ENCODE data around the gene PARD3B. TPM values are rescaled to one million over a fixed set of nuclear protein-coding genes. Genes with fewer than 3 reads are reported as not detected.
"Not testable (repeated sequence)": the region's sequence is repeated elsewhere in the genome, so short reads cannot be mapped to it uniquely, and the experiment has no call there.

The PARD3B gene
- total RNA-seq, 2 experiments from 2014 or later = 0.16 TPM; not detected in 1

DNA sequence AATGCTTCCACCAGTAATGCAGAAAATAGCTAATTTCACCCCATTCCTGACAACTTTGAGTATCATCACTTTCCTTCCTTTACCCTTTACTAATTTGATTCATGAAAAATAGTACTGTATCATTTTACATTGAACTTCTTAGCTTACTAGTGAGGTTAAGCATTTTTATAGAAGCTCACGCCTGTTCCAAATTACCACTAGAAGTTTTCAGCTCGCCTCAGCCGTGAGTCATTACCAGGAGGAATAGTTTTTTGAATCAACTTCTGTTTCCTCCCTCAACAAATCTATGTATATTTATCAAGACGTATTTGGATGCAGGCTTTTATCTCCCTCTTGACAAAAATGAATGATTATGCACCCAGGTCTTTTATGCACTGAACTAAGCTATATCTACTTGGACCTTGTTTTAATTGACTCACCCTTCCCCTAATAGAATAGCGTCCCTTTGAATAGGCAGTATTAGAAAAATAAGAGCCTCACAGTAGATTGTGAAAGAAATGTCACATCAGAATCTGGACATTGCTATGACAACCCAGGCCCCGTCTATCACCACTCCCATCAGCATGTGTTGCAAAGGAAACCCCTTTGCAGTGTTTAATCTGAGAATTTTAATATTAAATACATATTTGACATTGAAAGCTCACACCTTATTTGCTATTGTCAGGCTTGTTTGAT is 929.6 kb downstream of the PARD3B start:
- Mint-ChIP-seq H3K36me3 (no peaks in the 10 kb centered on the region), H3K4me3 (no peak overlapping the region), H3K9me3 (ENCODE audit: low read depth) (no peaks in the 10 kb centered on the region), H3K27ac (no peak overlapping the region), H3K4me1 (no peaks in the 10 kb centered on the region), H3K27me3 (peaks cover 7% of the 10 kb centered on the region)
- CTCF ChIA-PET = no interaction called here
- DNase-seq = no peak
- no peak for ATAC-seq

DNA sequence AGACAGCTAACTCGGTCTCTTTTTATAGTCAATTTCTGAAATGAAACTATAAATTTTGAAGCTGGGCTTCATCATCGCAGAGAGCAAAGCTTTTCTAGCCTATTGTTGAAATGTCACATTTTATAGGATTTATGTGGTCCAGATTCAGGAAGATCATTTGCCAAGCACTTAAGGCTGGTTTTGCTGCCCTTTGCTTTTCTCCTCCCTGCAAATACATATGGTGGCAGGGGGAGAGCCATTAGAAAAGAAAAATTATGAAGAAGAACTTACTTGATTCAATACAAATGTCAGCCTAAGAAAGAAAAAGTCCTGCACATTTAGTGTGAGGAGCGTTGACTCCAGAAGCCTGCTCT is 930.1 kb downstream of the PARD3B start:
- Mint-ChIP-seq H3K4me1 (no peaks in the 10 kb centered on the region), H3K36me3 (no peaks in the 10 kb centered on the region), H3K27me3 (peaks cover 7% of the 10 kb centered on the region), H3K27ac (no peak overlapping the region), H3K4me3 (no peak overlapping the region), H3K9me3 (ENCODE audit: low read depth) (no peaks in the 10 kb centered on the region)
- CTCF ChIA-PET = no interaction called here
- no peak for ATAC-seq
- DNase-seq = no peak

- Mint-ChIP-seq H3K4me1 (no peaks in the 10 kb centered on the region), H3K36me3 (no peaks in the 10 kb centered on the region), H3K27me3 (peaks cover 5% of the 10 kb centered on the region), H3K4me3 (no peak overlapping the region), H3K27ac (no peak overlapping the region), H3K9me3 (ENCODE audit: low read depth) (no peaks in the 10 kb centered on the region)
- ATAC-seq (no peak), DNase-seq (no peak)
- CTCF ChIA-PET = no interaction called here
Observed at GRCh38 chr2:205477016-205477705, 931.9 kb downstream of the PARD3B start.

GRCh38 chr2:205481861-205482260 is 936.6 kb downstream of the PARD3B start:
- Mint-ChIP-seq H3K36me3 (no peaks in the 10 kb centered on the region), H3K27ac (no peak overlapping the region), H3K9me3 (ENCODE audit: low read depth) (no peaks in the 10 kb centered on the region), H3K27me3 (peaks cover 2% of the 10 kb centered on the region), H3K4me1 (no peaks in the 10 kb centered on the region), H3K4me3 (no peak overlapping the region)
- CTCF ChIA-PET = no interaction called here
- ATAC-seq (no peak), DNase-seq (no peak)

GRCh38 chr2:205482399-205483081 is 937.3 kb downstream of the PARD3B start:
- Mint-ChIP-seq H3K4me3 (no peak overlapping the region), H3K27ac (no peak overlapping the region), H3K4me1 (no peaks in the 10 kb centered on the region), H3K9me3 (ENCODE audit: low read depth) (no peaks in the 10 kb centered on the region), H3K36me3 (no peaks in the 10 kb centered on the region), H3K27me3 (no peaks in the 10 kb centered on the region)
- CTCF ChIA-PET = no interaction called here
- no peak for DNase-seq
- no peak for ATAC-seq

DNA sequence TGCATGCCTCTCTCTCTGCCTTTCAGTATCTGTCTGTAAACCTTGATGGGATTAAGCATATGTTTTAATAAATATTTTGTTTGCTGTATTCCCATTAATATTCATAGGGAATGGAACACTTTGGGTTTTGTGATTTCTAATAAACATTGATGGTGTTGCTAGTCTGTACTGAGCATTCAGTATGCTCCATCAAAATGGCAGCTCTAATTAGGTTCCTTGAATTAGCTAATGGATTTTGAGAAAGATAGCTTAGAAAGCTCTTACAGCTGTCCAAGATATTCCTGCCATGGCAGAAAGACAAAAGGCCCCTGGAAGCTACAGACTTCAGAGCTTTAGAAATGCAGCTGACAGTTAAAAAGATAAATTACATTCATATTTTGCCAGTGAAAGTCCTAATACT is 937.8 kb downstream of the PARD3B start:
- ATAC-seq (no peak), DNase-seq (no peak)
- no peaks in the 10 kb centered on the region for H3K27me3 Mint-ChIP-seq
- H3K4me3 Mint-ChIP-seq = no peak overlapping the region
- H3K36me3 Mint-ChIP-seq = no peaks in the 10 kb centered on the region
- H3K4me1 Mint-ChIP-seq = no peaks in the 10 kb centered on the region
- no peak overlapping the region for H3K27ac Mint-ChIP-seq
- CTCF ChIA-PET = no interaction called here
- H3K9me3 Mint-ChIP-seq (ENCODE audit: low read depth) = no peaks in the 10 kb centered on the region

DNA sequence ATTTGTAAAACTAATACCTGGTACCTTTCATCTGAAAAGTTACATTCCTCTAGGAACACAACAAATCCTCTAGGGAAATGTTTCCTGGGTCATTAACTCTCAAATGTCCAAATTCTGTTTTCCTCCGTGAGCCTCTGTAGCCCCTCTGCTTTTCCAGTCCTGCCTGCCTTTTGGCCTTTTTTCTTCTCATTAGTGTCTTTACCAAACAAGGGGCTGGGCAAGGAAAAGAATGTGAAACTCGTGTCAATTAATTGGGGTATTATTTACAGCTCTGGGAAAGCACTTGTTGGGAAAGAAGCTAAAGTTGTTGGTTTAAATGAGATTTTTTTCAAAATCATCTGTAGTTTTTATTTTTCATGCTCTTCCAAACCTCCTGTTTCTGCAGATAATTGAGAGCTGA is 938.9 kb downstream of the PARD3B start:
- H3K27ac Mint-ChIP-seq = no peak overlapping the region
- no peaks in the 10 kb centered on the region for H3K4me1 Mint-ChIP-seq
- no peaks in the 10 kb centered on the region for H3K9me3 Mint-ChIP-seq (ENCODE audit: low read depth)
- CTCF ChIA-PET = no interaction called here
- H3K4me3 Mint-ChIP-seq = no peak overlapping the region
- DNase-seq (no peak), ATAC-seq (no peak)
- H3K36me3 Mint-ChIP-seq = no peaks in the 10 kb centered on the region
- H3K27me3 Mint-ChIP-seq = no peaks in the 10 kb centered on the region

DNA sequence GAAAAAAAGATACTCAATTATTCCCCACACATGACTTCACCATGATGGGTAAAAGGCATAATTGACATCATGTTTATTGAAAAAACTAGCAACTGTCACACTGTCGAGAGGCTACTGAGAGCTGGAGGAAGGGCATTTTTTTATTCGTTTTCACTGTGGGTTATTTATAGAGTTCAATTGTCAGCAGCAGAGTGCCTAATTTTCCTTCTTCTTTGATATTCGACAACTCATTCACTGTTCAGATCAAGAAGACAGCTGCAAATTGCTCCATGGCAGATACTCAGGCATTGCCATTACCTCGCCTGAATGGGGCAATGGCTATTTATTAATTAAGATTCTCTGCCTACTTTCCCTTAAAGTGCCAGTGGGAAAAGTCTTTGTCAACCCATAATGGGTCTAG is 939.5 kb downstream of the PARD3B start:
- Mint-ChIP-seq H3K4me1 (no peaks in the 10 kb centered on the region), H3K27ac (no peak overlapping the region), H3K36me3 (no peaks in the 10 kb centered on the region), H3K27me3 (no peaks in the 10 kb centered on the region), H3K4me3 (no peak overlapping the region), H3K9me3 (ENCODE audit: low read depth) (no peaks in the 10 kb centered on the region)
- CTCF ChIA-PET = no interaction called here
- no peak for ATAC-seq
- DNase-seq = no peak

GRCh38 chr2:205493528-205493927 is 948.3 kb downstream of the PARD3B start:
- H3K4me1 Mint-ChIP-seq; H3K27ac Mint-ChIP-seq; H3K9me3 Mint-ChIP-seq (ENCODE audit: low read depth); H3K4me3 Mint-ChIP-seq; H3K27me3 Mint-ChIP-seq; H3K36me3 Mint-ChIP-seq; ATAC-seq; DNase-seq; CTCF ChIA-PET: not testable (repeated sequence)

GRCh38 chr2:205494537-205495235 is 949.4 kb downstream of the PARD3B start:
- CTCF ChIA-PET = no interaction called here
- Mint-ChIP-seq H3K9me3 (ENCODE audit: low read depth) (no peaks in the 10 kb centered on the region), H3K4me3 (no peak overlapping the region), H3K4me1 (no peaks in the 10 kb centered on the region), H3K36me3 (no peaks in the 10 kb centered on the region), H3K27ac (no peak overlapping the region), H3K27me3 (no peaks in the 10 kb centered on the region)
- ATAC-seq = no peak
- no peak for DNase-seq

GRCh38 chr2:205495819-205496218 is 950.5 kb downstream of the PARD3B start:
- Mint-ChIP-seq H3K4me3 (no peak overlapping the region), H3K36me3 (no peaks in the 10 kb centered on the region), H3K4me1 (no peaks in the 10 kb centered on the region), H3K27ac (no peak overlapping the region), H3K27me3 (no peaks in the 10 kb centered on the region), H3K9me3 (ENCODE audit: low read depth) (no peaks in the 10 kb centered on the region)
- ATAC-seq = no peak
- CTCF ChIA-PET = no interaction called here
- DNase-seq = no peak

GRCh38 chr2:205496370-205496769 is 951.1 kb downstream of the PARD3B start:
- H3K27me3 Mint-ChIP-seq = no peaks in the 10 kb centered on the region
- no peak overlapping the region for H3K4me3 Mint-ChIP-seq
- H3K27ac Mint-ChIP-seq = no peak overlapping the region
- DNase-seq (no peak), ATAC-seq (no peak)
- H3K36me3 Mint-ChIP-seq = no peaks in the 10 kb centered on the region
- no peaks in the 10 kb centered on the region for H3K9me3 Mint-ChIP-seq (ENCODE audit: low read depth)
- CTCF ChIA-PET = no interaction called here
- no peaks in the 10 kb centered on the region for H3K4me1 Mint-ChIP-seq

GRCh38 chr2:205496772-205497171 is 951.5 kb downstream of the PARD3B start:
- Mint-ChIP-seq H3K27me3 (no peaks in the 10 kb centered on the region), H3K9me3 (ENCODE audit: low read depth) (no peaks in the 10 kb centered on the region), H3K4me1 (no peaks in the 10 kb centered on the region), H3K4me3 (no peak overlapping the region), H3K27ac (no peak overlapping the region), H3K36me3 (no peaks in the 10 kb centered on the region)
- CTCF ChIA-PET = interaction anchor here (0.7 kb wide), 2 partner anchors 17 to 265 kb away, joined by 3 to 4 read pairs; no protein-coding TSS in a partner anchor
- DNase-seq = no peak
- ATAC-seq = no peak

DNA sequence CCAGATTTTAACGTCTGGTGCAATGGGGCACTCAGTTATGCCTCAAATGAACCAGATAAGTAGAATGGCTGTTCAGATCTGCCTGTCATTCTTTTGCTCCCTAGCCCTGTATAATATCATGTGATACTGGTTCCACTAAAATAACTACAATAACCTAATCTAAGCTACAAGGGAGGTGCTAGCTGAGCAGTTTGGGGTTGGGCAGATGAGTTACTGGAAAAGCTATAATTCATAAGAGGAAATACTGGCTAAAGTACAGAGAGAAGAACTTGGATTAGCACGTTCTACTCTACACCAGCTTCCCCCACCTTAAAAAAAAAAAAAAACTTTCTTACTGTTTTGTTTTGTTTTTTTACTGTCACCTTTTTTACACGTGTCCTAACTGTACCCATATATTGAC is 953.7 kb downstream of the PARD3B start:
- no peaks in the 10 kb centered on the region for H3K9me3 Mint-ChIP-seq (ENCODE audit: low read depth)
- H3K4me3 Mint-ChIP-seq = no peak overlapping the region
- no peaks in the 10 kb centered on the region for H3K27me3 Mint-ChIP-seq
- ATAC-seq (no peak), DNase-seq (no peak)
- no peaks in the 10 kb centered on the region for H3K36me3 Mint-ChIP-seq
- H3K27ac Mint-ChIP-seq = no peak overlapping the region
- no peaks in the 10 kb centered on the region for H3K4me1 Mint-ChIP-seq
- CTCF ChIA-PET = no interaction called here
